ENCODE results near the gene HRH1.
A peak's percentile ranks its signal among the peaks of the same experiment; 100 is the strongest.

DNA sequence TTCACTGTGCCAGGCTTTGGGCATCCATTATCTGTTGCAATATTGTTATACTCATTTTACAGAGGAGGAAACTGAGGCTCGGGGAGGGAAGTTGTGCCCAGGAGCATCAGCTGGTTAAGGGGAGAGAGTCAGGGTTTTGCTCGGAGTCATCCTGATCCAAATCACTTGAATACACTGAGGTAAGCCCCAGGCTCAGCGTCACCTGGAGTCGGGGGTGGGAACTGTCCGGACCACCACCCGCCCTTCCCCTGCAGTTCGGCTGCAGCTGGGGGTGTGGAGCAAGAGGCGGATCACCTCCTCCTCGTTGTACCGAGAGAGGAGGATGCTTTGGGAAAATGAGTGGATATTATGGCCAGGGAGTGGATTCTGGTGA lies 646 bp downstream of the HRH1 start:
- TF ChIP-seq, protein P1, sequence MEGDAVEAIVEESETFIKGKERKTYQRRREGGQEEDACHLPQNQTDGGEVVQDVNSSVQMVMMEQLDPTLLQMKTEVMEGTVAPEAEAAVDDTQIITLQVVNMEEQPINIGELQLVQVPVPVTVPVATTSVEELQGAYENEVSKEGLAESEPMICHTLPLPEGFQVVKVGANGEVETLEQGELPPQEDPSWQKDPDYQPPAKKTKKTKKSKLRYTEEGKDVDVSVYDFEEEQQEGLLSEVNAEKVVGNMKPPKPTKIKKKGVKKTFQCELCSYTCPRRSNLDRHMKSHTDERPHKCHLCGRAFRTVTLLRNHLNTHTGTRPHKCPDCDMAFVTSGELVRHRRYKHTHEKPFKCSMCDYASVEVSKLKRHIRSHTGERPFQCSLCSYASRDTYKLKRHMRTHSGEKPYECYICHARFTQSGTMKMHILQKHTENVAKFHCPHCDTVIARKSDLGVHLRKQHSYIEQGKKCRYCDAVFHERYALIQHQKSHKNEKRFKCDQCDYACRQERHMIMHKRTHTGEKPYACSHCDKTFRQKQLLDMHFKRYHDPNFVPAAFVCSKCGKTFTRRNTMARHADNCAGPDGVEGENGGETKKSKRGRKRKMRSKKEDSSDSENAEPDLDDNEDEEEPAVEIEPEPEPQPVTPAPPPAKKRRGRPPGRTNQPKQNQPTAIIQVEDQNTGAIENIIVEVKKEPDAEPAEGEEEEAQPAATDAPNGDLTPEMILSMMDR (optimal IDR thresholded peaks at IDR 0.05 in 1 of 3, IDR thresholded peaks at IDR 0.05 in 1 of 3, conservative IDR thresholded peaks at IDR 0.05 in 1 of 3; ENCODE audit: extremely low read depth in 1 of 3, insufficient read depth in 2 of 3, low read length in 3 of 3): peak in 1 of 3 experiments; percentile 55
- TF ChIP-seq EZH2 (IDR thresholded peaks at IDR 0.05; ENCODE audit: low read length): no peak

All from keratinocyte (primary cell).